ENCODE results near the gene PNMT. TPM values are rescaled to one million over a fixed set of nuclear protein-coding genes. Genes with fewer than 3 reads are reported as not detected.

Gene PNMT
- total and polyA plus RNA-seq, 2 of the 13 experiments (the other 11 are each of a cell fraction or from before 2014, with no cell fraction given), result 0.25 TPM; not detected in 1

GRCh38 chr17:39629898-39630297 is 38.4 kb upstream of the PNMT start (continued):
- no peak for TF ChIP-seq LCORL (IDR thresholded peaks at IDR 0.05)
- peak; percentile 29; the same call in 1 of the 2 replicates for TF ChIP-seq LCORL (CRISPR knock-in tag; IDR thresholded peaks at IDR 0.05)
- TF ChIP-seq ZNF362 (CRISPR knock-in tag; IDR thresholded peaks at IDR 0.05; ENCODE audit: borderline replicate concordance), result 0 out of 2 replicates have a peak, but pooled peaks have one; percentile 32
- no peak for TF ChIP-seq ATAD3A (CRISPR knock-in tag; IDR thresholded peaks at IDR 0.05)
- no peak for TF ChIP-seq POLR2AphosphoS2 (IDR thresholded peaks at IDR 0.05; ENCODE audit: low read depth, low read length)
- no peak for TF ChIP-seq ZNF446 (CRISPR knock-in tag; IDR thresholded peaks at IDR 0.05)
- TF ChIP-seq ZSCAN22 (CRISPR knock-in tag; IDR thresholded peaks at IDR 0.05), result no peak
- TF ChIP-seq ZNF496 (CRISPR knock-in tag; IDR thresholded peaks at IDR 0.05; ENCODE audit: insufficient replicate concordance), result no peak
- TF ChIP-seq MEIS1 (CRISPR knock-in tag; IDR thresholded peaks at IDR 0.05; ENCODE audit: borderline replicate concordance), result no peak
- TF ChIP-seq CEBPZ (IDR thresholded peaks at IDR 0.05; ENCODE audit: low read length), result no peak
- no peak for TF ChIP-seq TAF15 (IDR thresholded peaks at IDR 0.05; ENCODE audit: low read depth, low read length, poor library complexity, severe bottlenecking)
- TF ChIP-seq MAX (IDR thresholded peaks at IDR 0.05), result no peak
- TF ChIP-seq MAZ (IDR thresholded peaks at IDR 0.05; ENCODE audit: borderline replicate concordance, low read depth, low read length), result no peak
- TF ChIP-seq MAZ (CRISPR knock-in tag; IDR thresholded peaks at IDR 0.05; ENCODE audit: low read depth), result peak; percentile 43; the same call in 1 of the 2 replicates
- TF ChIP-seq EED (CRISPR knock-in tag; IDR thresholded peaks at IDR 0.05), result peak; percentile 69; the same call in 1 of the 2 replicates
- TF ChIP-seq NONO (IDR thresholded peaks at IDR 0.05), result no peak
- TF ChIP-seq NONO (CRISPR knock-in tag; conservative IDR thresholded peaks at IDR 0.05), result no peak
- TF ChIP-seq ZNF746 (CRISPR knock-in tag; IDR thresholded peaks at IDR 0.05), result peak; percentile 52; the same call in 1 of the 2 replicates
- TF ChIP-seq ZNF772 (CRISPR knock-in tag; IDR thresholded peaks at IDR 0.05), result peak; percentile 29; the same call in 1 of the 2 replicates
- TF ChIP-seq HMGXB4 (CRISPR knock-in tag; IDR thresholded peaks at IDR 0.05; ENCODE audit: borderline replicate concordance in 1 of 2, low read depth in 1 of 2), result peak in 1 of 2 experiments; percentile 26; a peak in 1 of 4 replicates
- no peak for TF ChIP-seq ZNF547 (CRISPR knock-in tag; IDR thresholded peaks at IDR 0.05)
- no peak for TF ChIP-seq ZNF567 (CRISPR knock-in tag; IDR thresholded peaks at IDR 0.05; ENCODE audit: borderline replicate concordance)
- no peak for TF ChIP-seq PRPF4 (IDR thresholded peaks at IDR 0.05; ENCODE audit: low read depth, low read length, poor library complexity, severe bottlenecking)
- no peak for TF ChIP-seq ZBTB43 (CRISPR knock-in tag; conservative IDR thresholded peaks at IDR 0.05)
